Embryonic facial prominence (tissue), 1 donor: ENCODE results near the gene CTU2.

Experiments
- DNase-seq: peaks from one replicate; pipeline ENCODE4 v3.0.0-alpha.2; 2016; ENCODE audit errors: extremely low spot score

CTU2 gene

DNA sequence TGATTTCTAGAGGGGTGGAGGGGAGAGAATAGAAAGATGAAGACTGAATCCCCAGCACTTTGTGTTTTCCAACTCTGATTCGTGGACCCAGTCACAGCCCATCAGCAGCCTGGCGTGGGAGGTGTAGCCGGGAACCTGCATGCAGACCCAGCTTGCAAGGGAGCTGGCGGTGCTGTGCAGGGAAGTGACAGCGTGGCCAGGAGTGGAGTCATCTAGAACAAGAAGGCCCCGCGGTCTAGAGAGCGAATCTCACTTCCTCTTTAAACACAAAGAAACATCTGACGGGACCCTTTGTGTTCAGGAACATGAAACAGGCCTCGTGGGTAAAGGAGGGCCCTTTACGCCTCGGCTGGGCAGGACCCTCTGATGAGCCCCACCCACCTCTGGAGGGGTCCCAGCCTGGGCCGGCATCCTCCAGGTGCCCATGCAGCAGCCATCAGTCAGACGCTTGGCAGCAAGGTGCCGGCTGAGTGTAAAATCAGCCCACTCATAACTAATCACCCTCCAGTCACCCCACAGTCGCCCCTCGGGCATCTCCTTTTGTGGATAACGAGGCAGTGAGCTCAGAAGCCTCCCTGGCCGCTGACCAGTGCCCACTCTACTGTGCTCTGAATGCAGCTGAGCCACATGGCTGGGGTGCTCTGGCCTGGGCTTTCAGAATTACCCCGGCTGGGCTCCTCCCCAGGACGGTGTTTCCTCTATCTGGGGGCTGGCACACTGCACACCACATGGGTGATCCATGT, 24.4 kb upstream of the CTU2 start:
- no peak for DNase-seq

DNA sequence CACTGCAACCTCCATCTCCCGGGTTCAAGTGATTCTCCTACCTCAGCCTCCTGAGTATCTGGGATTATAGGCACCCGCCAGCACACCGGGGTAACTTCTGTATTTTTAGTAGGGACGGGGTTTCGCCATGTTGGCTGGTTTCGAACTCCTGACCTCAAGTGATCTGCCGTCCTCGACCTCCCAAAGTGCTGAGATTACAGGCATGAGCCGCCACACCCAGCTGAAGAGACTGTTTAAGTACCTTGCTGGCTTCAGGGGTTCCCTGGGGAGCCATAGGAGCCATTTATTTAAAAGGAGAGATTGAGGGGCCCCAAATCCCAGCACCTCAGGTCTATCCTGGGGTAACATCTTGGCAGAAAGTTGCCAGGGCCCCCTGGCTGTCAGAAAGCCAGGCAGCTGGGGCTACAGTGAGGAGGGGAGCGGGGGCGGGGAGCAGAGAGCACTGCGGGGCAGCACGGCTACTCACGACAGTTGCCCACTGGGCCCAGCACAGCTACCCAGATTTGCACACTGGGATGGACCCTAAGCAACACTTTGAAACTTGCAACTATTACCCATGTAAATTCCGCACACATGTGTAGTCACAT, 21.6 kb upstream of the CTU2 start:
- DNase-seq: no peak

DNA sequence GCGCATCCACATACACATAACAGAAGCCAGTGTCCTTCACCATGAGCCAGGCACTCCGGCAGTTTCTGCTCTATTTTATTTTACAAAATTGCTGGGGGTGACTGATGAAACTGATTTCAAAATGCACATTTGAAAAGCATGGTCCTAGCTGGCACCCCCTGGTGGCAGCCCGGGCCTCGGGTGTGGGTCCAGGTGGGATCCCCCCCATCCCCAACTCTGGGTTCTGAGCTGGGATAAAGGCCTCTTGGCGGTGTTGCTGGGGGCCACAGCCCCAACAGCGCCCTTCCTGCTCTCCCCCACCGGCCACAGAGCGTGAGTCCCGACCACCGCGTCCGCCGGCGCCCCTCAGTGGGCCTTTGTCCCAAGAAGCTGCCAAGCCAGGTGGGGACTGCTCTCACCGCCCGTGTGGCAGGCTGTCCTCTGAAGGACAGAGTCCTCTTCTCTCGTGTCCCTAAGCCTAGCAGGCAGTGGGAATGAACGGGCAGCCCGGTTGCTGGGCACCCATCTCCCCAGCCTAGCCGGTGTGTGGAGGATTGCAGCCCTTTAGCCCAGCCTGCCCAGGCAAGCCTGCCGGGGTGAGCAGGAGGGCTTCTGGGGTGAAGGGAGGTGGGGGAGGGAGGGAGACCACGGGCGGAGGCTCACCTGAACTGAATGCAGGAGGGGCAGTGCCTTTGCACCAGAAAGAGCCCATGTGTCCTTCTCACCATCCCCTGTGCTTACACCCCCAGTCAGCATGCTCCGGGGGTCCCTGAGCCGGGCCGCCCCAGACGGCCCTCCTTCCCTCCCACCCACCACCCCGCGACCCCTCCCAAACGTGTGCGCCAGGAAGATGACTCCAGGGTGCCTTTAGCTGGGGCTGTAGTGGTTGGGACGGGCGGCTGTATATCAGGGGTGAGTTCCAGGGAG, 20.9 kb upstream of the CTU2 start:
- no peak for DNase-seq

- no peak for DNase-seq
Measured at GRCh38 chr16:88686062-88686438, 20.3 kb upstream of the CTU2 start.

- no peak for DNase-seq
Measured at GRCh38 chr16:88686439-88687253, 19.7 kb upstream of the CTU2 start, which contains the start of gene SNAI3. Gene SNAI3, minus strand, starts transcription at chr16:88686507. Its CDS starts 101 bp downstream, at chr16:88686406.

- no peak for DNase-seq
Measured at GRCh38 chr16:88687254-88687576, 19.1 kb upstream of the CTU2 start.

DNA sequence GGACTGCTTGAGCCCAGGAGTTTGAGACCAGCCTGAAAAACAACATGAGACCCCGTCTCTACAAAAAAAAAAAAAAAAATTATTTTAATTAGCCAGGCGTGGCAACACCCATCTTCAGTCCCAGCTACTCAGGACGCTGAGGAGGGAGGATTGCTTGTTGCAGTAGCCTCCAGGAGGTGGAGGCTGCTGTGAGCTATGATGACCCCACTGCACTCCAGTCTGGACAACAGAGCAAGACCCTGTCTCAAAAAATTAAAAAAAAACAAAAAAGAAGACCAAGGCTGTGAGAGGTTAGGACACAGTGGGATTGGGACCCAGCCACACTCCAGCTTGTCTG, 18.7 kb upstream of the CTU2 start:
- DNase-seq: no peak

DNA sequence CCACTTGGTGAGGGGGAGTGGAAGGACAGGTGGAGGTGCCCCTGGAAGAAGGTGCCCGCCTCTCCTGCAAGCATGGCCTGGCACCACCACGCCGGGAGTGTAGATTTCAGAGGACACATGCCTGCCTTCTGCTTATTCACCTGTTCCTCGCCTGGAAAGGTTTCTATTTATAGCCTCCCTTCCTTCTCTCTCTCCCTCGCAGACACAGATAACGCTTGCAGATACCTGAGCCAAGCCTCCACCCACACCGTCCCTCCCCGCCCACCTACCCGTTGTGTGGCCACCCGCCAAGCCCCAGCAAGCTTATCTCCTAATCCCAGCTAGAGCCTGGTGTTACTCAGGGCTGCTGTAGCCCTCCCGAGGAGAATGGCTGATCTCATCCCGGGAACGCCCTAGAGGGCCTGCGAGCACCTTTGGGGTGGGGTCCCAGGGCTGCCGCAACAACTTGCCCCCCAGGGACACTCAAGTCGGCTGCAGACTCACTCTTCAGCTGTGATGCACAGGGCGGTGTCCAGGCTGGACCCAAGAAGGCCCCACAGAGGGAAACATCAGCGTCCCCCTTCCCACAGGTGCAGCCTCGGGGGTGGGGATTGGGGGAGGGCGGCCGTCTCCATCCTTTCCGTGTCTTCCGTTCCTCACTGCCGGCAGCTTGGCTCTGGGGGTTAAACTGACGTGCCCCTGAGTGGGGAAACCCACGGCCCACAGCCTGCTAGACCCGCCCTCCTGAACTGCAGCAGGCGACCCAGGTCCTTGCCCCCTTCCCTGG, 18.1 kb upstream of the CTU2 start:
- no peak for DNase-seq

- no peak for DNase-seq
Measured at GRCh38 chr16:88690341-88691128, 15.8 kb upstream of the CTU2 start.

DNA sequence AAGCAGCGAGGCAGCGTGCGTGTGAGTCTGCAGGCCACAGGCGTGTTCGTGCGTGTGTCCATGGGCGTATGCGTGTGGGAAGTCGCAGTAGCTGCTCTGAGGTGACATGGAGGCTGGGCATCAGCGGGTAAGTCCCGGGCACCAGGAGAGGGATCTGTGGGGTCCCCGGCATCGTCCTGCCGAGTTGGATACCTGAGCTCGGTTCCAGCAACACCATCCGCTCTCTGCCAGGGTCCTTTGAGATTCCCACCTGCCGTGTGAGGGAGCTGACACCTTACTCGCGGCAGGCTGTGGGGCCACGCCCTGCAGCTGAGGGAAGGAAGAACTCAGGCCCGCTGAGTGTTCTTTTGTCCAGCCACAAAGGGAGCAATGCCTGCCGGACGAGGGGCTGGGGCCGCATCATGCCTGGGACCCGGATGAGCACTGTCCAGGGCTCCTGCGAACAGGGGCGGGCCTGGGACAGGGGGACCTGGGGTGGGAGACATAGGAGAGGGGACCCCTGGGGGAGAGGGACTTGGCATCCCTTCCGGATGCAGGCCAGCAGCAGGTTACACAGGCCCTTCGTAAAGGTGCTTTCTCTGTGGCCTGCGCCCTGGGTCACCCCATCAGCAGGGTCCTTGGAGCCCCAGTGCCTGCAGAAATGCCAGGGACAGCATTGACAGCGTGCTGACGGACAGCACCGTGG, 15.0 kb upstream of the CTU2 start:
- DNase-seq: no peak

DNA sequence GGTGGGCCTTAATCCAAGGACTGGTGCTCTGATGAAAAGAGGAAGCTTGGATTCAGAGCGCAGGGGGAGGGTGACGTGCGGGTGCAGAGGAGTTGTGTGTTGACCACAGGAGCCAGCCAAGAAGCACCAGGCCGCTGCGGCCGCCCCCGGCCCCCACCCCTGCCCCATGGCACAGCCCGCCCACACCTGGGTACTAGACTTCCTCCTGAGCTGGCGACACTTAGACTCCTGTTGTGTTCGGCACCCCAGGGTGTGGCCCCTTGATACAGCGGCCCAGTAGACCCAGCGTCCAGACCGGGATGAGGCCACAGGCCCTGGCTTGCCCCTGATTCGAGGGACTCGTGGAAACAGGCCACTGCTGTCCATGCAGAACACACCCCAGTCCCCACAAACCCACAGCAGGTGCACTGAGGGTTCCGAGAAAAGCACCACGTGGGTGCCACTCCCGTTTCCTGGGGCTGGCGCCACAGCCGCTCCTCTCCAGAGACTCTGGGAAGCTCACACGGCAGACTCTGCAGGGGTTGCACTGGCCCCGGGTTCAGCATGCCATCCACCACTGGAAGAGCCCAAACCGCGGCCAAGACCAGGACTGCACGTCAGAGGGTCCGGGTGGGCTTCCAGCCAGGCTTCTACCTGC, 14.3 kb upstream of the CTU2 start:
- DNase-seq: no peak

DNA sequence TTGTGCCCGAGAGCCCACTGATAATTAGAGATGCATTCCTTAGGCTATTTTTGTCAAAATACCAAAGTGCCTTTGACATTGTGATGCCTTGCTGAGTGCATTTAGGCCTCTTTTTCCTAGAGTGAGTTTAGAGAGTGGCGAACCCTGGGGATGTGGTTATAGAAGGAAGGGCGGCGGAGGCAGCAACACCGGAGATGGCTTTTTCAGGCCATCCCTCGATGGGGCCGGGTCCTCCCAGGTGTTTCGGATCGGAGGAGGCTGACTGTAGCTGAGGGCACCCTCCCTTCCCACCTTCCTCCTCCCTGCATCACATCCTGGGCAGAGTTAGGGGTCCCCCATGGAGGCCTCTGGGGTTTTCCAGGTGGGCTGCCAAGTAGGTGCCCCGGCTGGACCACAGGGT, 13.4 kb upstream of the CTU2 start:
- DNase-seq: no peak

DNA sequence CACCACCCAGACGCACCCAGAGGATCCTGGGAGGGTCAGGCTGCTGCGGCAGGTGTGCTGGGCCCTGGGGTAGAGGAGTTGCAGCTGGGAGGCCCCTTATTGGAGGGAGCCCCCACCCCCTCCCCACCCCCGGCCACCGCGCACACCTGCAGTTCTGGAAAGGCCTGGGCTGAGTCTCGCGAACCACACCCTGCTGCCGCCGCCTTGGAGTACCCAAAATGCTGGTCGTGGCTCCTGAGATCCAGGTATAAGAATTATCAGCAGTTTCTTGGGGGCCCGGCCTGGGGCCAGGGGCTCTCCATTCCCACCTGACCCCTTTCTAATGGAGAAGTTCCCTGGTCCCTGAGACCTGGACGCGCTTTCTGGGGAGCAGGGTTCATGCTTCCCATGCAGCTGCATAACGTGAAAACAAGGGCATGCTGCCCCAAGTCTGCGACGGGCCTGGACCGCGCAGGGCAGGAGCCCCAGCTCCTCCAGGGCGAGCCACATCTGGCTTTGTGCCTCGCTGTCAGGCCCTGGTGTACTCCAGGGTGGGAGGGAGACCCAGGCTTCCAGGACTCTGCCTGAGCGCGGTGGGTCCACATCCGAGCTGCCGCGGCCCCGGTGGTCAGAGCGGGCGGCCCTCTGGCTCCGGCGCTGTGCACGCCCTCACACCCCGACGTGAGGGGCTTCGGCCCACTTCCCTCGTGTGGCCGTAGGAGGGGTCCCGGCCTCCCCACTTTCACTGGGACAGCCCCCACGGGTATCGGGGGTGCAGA, 12.7 kb upstream of the CTU2 start:
- DNase-seq: no peak

DNA sequence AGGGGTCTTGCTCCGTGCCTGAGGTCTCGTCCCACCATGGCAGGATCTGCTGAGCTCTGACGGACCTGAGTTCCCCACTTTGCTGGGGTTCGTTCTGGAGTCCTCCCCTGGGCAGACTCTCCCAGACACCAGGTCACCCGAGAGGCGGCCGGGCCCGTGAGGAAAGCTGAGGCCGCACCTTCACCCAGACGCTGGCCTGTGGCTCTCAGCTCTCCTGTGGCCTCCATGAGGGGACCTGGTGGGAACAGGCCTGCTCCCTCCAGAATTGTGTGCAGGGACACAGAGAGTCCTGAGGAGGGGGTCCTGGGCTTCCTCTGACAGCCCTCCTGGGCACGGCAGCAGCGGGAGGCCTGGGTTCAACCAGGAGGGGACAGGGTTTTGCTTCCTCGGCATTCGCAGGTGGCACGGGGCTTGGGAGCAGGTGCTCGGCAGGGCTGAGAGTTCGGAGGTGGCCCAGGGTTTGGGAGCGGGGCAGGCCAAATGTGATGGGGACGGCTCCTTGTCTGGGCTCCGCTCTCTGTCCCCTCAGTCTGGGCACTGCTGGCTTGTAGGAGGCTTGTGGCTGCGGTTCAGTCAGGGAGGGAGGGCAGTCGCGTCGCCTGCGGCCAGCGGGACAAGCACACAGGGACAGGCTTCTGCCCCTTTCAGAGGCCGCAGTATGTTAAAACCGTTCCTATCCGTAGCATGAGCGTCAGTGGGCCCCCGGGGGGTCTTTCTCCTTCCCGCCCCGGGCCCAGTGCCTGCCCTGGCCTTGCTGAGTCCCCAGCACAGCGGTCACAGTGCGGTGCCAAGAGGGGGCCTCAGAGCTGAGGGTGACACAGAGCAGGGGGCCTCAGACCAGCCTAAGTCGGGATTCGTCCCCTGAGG, 11.8 kb upstream of the CTU2 start:
- no peak for DNase-seq

DNA sequence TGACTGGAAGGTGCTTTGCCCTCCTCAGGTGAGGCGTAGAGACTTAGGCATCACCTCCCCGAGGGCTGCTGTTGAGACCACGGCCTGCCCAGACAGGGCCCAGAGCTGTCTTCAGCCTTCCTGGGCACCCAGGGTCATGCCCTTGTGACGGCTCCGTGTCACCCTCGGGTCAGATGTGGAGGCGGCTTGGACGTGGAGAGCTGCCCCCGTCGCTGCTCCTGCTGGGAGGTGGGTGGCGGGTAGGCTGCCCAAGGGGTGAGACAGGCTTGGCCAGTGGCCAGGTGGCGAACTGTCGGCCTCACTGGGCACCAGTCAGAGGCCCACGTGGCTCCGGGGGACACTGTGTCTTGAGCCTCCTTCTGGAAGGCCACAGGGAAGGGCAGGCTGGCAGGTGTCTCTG, 11.1 kb upstream of the CTU2 start:
- no peak for DNase-seq

DNA sequence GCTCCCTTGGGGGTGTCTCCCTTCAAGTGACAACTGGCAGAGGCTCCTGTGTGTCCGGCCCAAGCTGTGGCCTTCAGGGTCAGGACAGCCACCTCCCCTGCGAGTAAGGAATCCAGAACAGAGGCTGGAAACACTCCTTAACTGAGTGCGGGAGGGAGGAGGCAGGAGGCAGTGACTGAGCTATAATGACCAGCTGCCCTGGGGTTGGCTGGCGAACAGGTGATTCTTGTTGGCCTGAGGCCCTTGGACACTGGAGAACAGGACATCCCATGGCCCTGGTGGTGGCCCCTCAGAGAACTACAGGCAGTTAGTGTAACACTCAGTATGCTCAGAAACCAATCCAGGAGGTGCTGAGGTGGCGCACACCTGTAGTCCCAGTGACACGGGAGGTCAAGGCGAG, 10.6 kb upstream of the CTU2 start:
- DNase-seq: no peak

DNA sequence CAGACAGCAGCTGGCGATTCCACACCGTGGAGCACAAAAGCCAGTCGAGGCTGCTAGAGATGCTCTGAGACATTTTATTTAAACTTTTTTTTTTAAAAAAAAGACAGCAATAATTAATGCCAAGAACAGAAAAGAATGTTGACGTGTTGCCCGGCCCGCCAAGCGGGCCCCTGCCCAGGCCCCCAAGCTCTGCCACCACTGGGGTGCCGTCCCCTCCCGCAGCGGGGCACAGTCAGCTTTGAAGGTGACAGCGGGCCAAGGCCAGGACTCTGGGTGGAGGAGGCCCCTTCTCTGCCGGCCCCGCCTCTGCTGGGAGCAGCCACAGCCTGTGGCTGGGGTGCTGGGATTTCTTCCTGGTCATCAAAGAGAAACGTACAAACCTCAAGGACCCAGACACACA, 9.9 kb upstream of the CTU2 start:
- DNase-seq: no peak
